ENCODE results near the gene BRD4. TPM values are rescaled to one million over a fixed set of nuclear protein-coding genes. Genes with fewer than 3 reads are reported as not detected.

The BRD4 gene
- total RNA-seq, 1 donor from 2014 or later = 136 TPM

GRCh38 chr19:15220833-15221232 lies 111.5 kb downstream of the BRD4 start:
- H3K27ac Mint-ChIP-seq (ENCODE audit: unreplicated experiment) = no peak overlapping the region
- H3K4me1 Mint-ChIP-seq (ENCODE audit: unreplicated experiment) = peaks cover 12% of the 10 kb centered on the region
- H3K4me3 Mint-ChIP-seq (ENCODE audit: unreplicated experiment) = no peak overlapping the region
- no peak for TF ChIP-seq CTCF (IDR thresholded peaks at IDR 0.05; ENCODE audit: unreplicated experiment)
- no peak for DNase-seq (ENCODE audit: low spot score)
- peaks cover 8% of the 10 kb centered on the region for H3K36me3 Mint-ChIP-seq (ENCODE audit: low read depth, unreplicated experiment)
- H3K27me3 Mint-ChIP-seq (ENCODE audit: unreplicated experiment) = peaks cover 17% of the 10 kb centered on the region
- H3K9me3 Mint-ChIP-seq (ENCODE audit: unreplicated experiment) = no peaks in the 10 kb centered on the region

GRCh38 chr19:15218501-15218900 lies 113.8 kb downstream of the BRD4 start:
- DNase-seq (ENCODE audit: low spot score) = no peak
- H3K4me3 Mint-ChIP-seq (ENCODE audit: unreplicated experiment) = no peak overlapping the region
- H3K36me3 Mint-ChIP-seq (ENCODE audit: low read depth, unreplicated experiment) = peaks cover 8% of the 10 kb centered on the region
- no peak for TF ChIP-seq CTCF (IDR thresholded peaks at IDR 0.05; ENCODE audit: unreplicated experiment)
- no peaks in the 10 kb centered on the region for H3K9me3 Mint-ChIP-seq (ENCODE audit: unreplicated experiment)
- H3K4me1 Mint-ChIP-seq (ENCODE audit: unreplicated experiment) = peaks cover 9% of the 10 kb centered on the region
- H3K27me3 Mint-ChIP-seq (ENCODE audit: unreplicated experiment) = peaks cover 9% of the 10 kb centered on the region
- no peak overlapping the region for H3K27ac Mint-ChIP-seq (ENCODE audit: unreplicated experiment)

- Mint-ChIP-seq H3K4me1 (ENCODE audit: unreplicated experiment) (no peaks in the 10 kb centered on the region), H3K4me3 (ENCODE audit: unreplicated experiment) (no peak overlapping the region), H3K9me3 (ENCODE audit: unreplicated experiment) (no peaks in the 10 kb centered on the region), H3K27ac (ENCODE audit: unreplicated experiment) (no peak overlapping the region), H3K36me3 (ENCODE audit: low read depth, unreplicated experiment) (no peaks in the 10 kb centered on the region), H3K27me3 (ENCODE audit: unreplicated experiment) (peaks cover 7% of the 10 kb centered on the region)
- TF ChIP-seq CTCF (IDR thresholded peaks at IDR 0.05; ENCODE audit: unreplicated experiment) = no peak
- no peak for DNase-seq (ENCODE audit: low spot score)
These were observed 116.0 kb downstream of the BRD4 start for GRCh38 chr19:15216363-15216762.

GRCh38 chr19:15213715-15214381 lies 118.5 kb downstream of the BRD4 start:
- no peak overlapping the region for H3K27ac Mint-ChIP-seq (ENCODE audit: unreplicated experiment)
- H3K4me3 Mint-ChIP-seq (ENCODE audit: unreplicated experiment) = no peak overlapping the region
- no peaks in the 10 kb centered on the region for H3K36me3 Mint-ChIP-seq (ENCODE audit: low read depth, unreplicated experiment)
- H3K27me3 Mint-ChIP-seq (ENCODE audit: unreplicated experiment) = peaks cover 3% of the 10 kb centered on the region
- no peak for DNase-seq (ENCODE audit: low spot score)
- TF ChIP-seq CTCF (IDR thresholded peaks at IDR 0.05; ENCODE audit: unreplicated experiment) = no peak
- H3K9me3 Mint-ChIP-seq (ENCODE audit: unreplicated experiment) = no peaks in the 10 kb centered on the region
- H3K4me1 Mint-ChIP-seq (ENCODE audit: unreplicated experiment) = no peaks in the 10 kb centered on the region

- Mint-ChIP-seq H3K27ac (ENCODE audit: unreplicated experiment) (no peak overlapping the region), H3K4me3 (ENCODE audit: unreplicated experiment) (no peak overlapping the region), H3K4me1 (ENCODE audit: unreplicated experiment) (no peaks in the 10 kb centered on the region), H3K27me3 (ENCODE audit: unreplicated experiment) (peaks cover 3% of the 10 kb centered on the region), H3K9me3 (ENCODE audit: unreplicated experiment) (no peaks in the 10 kb centered on the region), H3K36me3 (ENCODE audit: low read depth, unreplicated experiment) (no peaks in the 10 kb centered on the region)
- no peak for DNase-seq (ENCODE audit: low spot score)
- TF ChIP-seq CTCF (IDR thresholded peaks at IDR 0.05; ENCODE audit: unreplicated experiment) = no peak
These were observed 119.6 kb downstream of the BRD4 start for GRCh38 chr19:15212711-15213110.
